ENCODE data around the gene TCFL5. TPM values are rescaled to one million over a fixed set of nuclear protein-coding genes. Genes with fewer than 3 reads are reported as not detected.

TCFL5 gene
- total RNA-seq, 1 donor: 23.7 TPM

DNA sequence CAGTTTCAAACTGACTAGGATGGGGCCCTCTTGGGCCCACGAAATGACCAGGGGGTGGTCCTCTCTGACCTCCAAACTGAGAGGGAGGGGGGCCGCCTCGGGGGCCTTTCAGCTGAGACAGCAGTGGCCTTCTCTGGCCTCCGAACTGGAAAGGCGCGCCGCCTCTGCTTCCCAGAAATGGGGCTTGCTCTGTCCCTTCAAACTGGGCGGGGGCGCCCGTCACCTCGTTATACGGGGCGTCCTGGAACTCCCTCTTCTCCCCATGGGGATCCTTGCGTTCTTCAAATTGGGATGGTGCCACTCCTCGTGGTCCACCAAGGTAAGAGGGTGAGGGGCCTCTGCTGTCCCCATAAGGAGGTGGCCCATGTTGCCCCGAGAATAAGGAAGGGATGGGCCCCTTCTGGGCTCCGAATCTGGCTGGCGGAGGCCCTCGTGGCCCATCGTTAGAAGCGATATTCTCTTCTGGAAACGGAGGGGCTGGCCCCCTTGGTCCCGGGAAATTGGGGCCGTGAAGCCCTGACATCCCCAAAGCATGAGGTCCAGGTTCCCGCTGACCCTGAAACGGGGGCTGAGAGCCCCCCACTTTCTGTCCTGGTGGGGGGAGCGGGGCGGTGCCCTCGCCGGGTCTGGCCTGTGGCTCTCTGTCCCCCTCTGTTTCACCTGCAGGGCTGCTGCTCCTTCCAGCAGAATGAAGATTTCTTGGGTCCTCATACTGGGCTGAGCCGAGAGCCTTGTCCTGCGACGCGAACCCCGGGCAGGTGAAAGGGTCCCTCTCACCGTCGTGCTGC lies 18.7 kb upstream of the TCFL5 start:
- TF ChIP-seq, protein P1, sequence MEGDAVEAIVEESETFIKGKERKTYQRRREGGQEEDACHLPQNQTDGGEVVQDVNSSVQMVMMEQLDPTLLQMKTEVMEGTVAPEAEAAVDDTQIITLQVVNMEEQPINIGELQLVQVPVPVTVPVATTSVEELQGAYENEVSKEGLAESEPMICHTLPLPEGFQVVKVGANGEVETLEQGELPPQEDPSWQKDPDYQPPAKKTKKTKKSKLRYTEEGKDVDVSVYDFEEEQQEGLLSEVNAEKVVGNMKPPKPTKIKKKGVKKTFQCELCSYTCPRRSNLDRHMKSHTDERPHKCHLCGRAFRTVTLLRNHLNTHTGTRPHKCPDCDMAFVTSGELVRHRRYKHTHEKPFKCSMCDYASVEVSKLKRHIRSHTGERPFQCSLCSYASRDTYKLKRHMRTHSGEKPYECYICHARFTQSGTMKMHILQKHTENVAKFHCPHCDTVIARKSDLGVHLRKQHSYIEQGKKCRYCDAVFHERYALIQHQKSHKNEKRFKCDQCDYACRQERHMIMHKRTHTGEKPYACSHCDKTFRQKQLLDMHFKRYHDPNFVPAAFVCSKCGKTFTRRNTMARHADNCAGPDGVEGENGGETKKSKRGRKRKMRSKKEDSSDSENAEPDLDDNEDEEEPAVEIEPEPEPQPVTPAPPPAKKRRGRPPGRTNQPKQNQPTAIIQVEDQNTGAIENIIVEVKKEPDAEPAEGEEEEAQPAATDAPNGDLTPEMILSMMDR (IDR thresholded peaks at IDR 0.05; ENCODE audit: insufficient read depth, low read length): no peak
- no peak overlapping the region for H3K4me3 ChIP-seq (ENCODE audit: low read depth, low read length)
- no peak for DNase-seq (ENCODE audit: low read depth)

DNA sequence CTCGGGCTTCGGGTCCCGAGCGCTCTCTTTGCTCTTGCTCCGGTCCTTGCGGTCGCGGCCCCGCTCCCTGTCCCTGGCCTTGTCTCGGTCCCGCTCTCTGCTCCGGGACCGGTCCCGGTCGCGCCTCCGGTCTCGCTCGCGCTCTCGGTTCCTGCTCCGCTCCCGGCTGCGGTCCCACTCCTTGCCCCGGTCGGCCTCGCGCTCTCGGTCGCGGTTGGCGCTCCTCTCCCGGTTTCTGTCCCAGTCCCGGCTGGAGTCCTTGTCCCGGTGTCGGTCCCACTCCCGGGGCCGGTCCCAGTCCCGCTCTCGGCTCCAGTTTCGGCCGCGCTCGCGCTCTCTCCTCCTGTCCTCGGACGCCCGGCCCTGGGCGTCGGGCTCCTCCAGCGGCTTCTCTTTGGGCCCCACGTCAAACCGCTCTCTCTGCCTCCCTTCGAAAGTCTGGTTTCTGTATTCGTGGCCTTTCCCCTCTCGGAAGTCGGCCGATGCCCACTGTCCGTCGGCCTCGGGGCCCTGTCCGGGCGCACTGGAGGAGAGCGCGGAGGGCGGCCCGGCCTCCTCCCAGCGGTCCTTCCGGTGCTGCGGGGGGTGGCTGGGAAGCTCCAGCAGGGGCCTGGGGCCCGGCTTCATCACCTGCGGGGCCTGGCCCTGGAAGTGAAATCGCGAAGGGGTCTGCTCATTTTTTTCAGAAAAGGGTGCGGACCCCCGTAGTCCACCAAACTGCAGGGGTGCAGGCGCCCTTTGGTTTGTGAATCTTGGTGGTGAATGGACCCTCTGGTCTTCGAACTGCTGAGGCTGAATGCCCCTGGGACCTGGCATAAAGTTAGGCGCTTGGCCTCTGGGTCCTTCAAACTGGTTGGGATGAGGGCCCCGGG lies 17.9 kb upstream of the TCFL5 start:
- H3K4me3 ChIP-seq (ENCODE audit: low read depth, low read length): no peak overlapping the region
- DNase-seq (ENCODE audit: low read depth): no peak
- TF ChIP-seq, protein P1 (IDR thresholded peaks at IDR 0.05; ENCODE audit: insufficient read depth, low read length): no peak

DNA sequence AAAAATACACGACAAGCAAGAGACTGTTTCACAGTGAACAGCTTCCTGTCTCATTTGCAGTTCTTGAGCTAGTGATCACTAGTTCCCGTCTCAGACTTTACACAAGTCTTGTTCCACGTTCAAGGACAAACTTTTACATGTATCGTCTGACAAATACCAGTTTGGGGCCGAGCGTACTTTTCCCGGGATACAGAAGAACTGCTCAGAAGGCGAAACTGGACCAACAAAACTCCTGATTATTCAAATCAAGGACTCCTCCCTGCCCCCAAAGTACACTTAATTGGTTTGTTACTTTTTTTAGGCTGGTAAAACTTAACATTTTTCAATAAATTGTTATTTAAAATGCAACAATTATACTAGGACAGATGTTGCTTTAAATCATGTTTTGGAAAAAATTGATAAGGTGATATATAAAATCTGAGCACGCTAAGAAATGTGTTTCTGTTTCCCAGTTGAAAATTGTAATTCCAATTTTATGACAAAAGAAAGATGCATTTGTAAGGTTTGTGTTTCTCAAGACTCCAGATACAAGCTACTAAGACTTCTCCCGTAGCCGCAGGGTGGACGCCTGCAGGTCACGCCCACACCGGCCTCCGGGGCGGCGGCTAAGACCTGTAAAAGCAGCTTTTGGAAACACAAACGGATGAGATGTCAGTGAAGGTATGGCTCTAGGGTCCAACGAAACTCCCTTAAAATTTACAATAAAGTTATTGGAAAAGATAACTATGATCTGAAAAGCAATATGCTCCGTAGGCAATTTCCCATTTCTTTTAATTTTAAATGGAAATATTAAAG lies 16.8 kb upstream of the TCFL5 start:
- no peak overlapping the region for H3K4me3 ChIP-seq (ENCODE audit: low read depth, low read length)
- TF ChIP-seq, protein P1 (IDR thresholded peaks at IDR 0.05; ENCODE audit: insufficient read depth, low read length): no peak
- DNase-seq (ENCODE audit: low read depth): no peak

DNA sequence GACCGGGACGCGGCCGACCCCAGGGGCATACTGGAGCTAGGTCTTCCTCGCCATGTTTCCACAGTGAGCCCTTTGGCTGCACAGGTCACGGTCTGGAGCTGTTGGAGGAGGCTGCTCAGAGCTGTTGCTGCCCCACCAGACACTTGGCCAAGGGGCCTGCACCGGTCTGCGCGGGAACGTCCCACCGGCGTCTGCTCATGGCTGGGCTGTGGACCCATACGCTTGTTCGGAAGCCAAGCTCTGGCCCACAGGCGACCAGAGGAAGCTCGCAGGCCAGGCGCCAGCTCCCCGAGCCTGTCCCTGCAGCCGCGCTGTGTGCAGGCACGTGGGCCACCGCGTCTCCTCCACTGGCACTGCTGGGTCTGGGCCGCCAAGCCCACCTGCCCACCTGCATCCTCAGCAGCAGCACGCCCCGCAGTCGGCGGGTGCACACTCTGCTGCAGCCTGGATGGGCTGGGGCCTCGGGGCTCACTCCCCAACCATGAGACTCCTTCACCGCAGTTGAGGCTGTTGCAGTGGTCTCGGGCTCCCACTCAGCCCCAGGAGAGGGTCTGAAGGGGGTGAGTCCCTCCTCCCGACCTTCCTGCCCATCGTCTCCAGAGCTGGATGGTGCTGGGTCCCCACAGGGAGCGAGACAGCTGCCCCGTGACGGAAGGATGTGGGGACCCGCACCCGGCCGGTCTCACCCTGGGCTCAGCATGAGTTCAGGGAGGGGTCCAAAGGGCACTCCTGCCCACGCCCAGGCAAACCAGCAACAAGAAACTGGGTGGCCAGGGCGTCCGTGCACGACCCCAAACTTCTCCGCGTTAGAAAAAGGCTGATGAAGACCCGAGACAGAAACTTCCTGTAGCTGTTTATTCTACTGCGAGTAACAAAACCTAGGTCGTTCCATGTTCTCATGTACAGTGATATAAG lies 15.5 kb upstream of the TCFL5 start:
- peak; percentile 63 for DNase-seq (ENCODE audit: low read depth)
- TF ChIP-seq, protein P1 (IDR thresholded peaks at IDR 0.05; ENCODE audit: insufficient read depth, low read length): no peak
- H3K4me3 ChIP-seq (ENCODE audit: low read depth, low read length): no peak overlapping the region

DNA sequence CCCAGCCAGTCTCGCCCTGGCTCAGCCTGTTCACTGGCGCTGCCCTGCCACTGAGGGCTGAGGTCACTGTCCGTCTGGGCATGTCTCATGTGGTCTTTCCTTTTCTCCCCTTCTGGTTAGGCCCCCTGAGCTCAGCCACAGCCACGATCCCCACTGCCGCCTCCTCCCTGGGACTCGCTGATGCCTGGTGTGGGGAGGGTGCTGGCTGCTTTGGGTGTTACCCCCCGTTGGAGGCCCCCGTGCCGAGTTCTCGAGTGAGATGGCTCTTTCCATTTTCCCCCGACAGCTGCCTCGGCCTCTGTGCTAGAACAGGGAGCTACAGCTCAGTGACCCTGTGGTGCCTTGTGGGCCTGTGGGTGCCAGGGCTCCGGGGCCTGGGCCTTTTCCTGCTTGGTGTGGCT lies 14.9 kb upstream of the TCFL5 start:
- H3K4me3 ChIP-seq (ENCODE audit: low read depth, low read length): no peak overlapping the region
- no peak for DNase-seq (ENCODE audit: low read depth)
- TF ChIP-seq, protein P1 (IDR thresholded peaks at IDR 0.05; ENCODE audit: insufficient read depth, low read length): no peak

Measured in fibroblast of the aortic adventitia (primary cell).